GM19238 (cell line): ENCODE data around the gene FRAS1.
"Not testable (repeated sequence)": the region's sequence is repeated elsewhere in the genome, so short reads cannot be mapped to it uniquely, and the experiment has no call there.

Experiments used
- DNase-seq: peaks from one replicate; pipeline ENCODE4 v3.0.0; 2011; ENCODE audit warnings: low spot score; ENCODE audit not compliant: insufficient read length

Gene FRAS1

GRCh38 chr4:78493731-78494130 lies 436.6 kb downstream of the FRAS1 start:
- no peak for DNase-seq

- DNase-seq: no peak
Measured at GRCh38 chr4:78496021-78496643, 439.0 kb downstream of the FRAS1 start.

- not testable (repeated sequence) for DNase-seq
Measured at GRCh38 chr4:78506260-78506659, 449.1 kb downstream of the FRAS1 start.

- DNase-seq: no peak
Measured at GRCh38 chr4:78509043-78509442, 451.9 kb downstream of the FRAS1 start.

- no peak for DNase-seq
Measured at GRCh38 chr4:78510108-78510507, 453.0 kb downstream of the FRAS1 start.

- no peak for DNase-seq
Measured at GRCh38 chr4:78510681-78511080, 453.6 kb downstream of the FRAS1 start.

GRCh38 chr4:78512357-78512920 lies 455.3 kb downstream of the FRAS1 start:
- no peak for DNase-seq

GRCh38 chr4:78513411-78513975 lies 456.4 kb downstream of the FRAS1 start:
- no peak for DNase-seq

- no peak for DNase-seq
Measured at GRCh38 chr4:78517050-78517652, 460.0 kb downstream of the FRAS1 start.

GRCh38 chr4:78518561-78518960 lies 461.4 kb downstream of the FRAS1 start:
- no peak for DNase-seq

- no peak for DNase-seq
Measured at GRCh38 chr4:78519962-78520361, 462.8 kb downstream of the FRAS1 start.

GRCh38 chr4:78520808-78521226 lies 463.7 kb downstream of the FRAS1 start:
- no peak for DNase-seq

- no peak for DNase-seq
Measured at GRCh38 chr4:78524009-78524408, 466.9 kb downstream of the FRAS1 start.

- DNase-seq: no peak
Measured at GRCh38 chr4:78525559-78525958, 468.4 kb downstream of the FRAS1 start.

- no peak for DNase-seq
Measured at GRCh38 chr4:78527103-78527502, 470.0 kb downstream of the FRAS1 start.

- no peak for DNase-seq
Measured at GRCh38 chr4:78527555-78527954, 470.4 kb downstream of the FRAS1 start.

GRCh38 chr4:78528327-78528726 lies 471.2 kb downstream of the FRAS1 start:
- no peak for DNase-seq

GRCh38 chr4:78529569-78530209 lies 472.6 kb downstream of the FRAS1 start:
- no peak for DNase-seq

GRCh38 chr4:78532046-78532445 lies 474.9 kb downstream of the FRAS1 start:
- no peak for DNase-seq

GRCh38 chr4:78533854-78534253 lies 476.7 kb downstream of the FRAS1 start:
- DNase-seq: no peak

- no peak for DNase-seq
Measured at GRCh38 chr4:78534286-78534955, 477.3 kb downstream of the FRAS1 start.

- no peak for DNase-seq
Measured at GRCh38 chr4:78542373-78542772, 485.2 kb downstream of the FRAS1 start.
